Nephron progenitor cell (in vitro differentiated cells): ENCODE measurements around the gene TMEM87B.

ENCODE experiments used
- DNase-seq: peaks from one replicate; pipeline ENCODE4 v3.0.0; 2021
- H3K27ac Mint-ChIP-seq: 2 replicates; pipeline ENCODE4 v1.8.0; 2021; ENCODE audit warnings: mild to moderate bottlenecking, moderate library complexity, mixed read lengths
- H3K27me3 Mint-ChIP-seq: 2 replicates; pipeline ENCODE4 v1.8.0; 2021; ENCODE audit warnings: mild to moderate bottlenecking, low read depth, mixed read lengths; ENCODE audit not compliant: poor library complexity
- H3K36me3 Mint-ChIP-seq: 2 replicates; pipeline ENCODE4 v1.8.0; 2021; ENCODE audit warnings: low read depth, mixed read lengths
- H3K4me1 Mint-ChIP-seq: 2 replicates; pipeline ENCODE4 v1.8.0; 2021; ENCODE audit warnings: mixed read lengths
- H3K4me3 Mint-ChIP-seq: 2 replicates; pipeline ENCODE4 v1.8.0; 2021; ENCODE audit warnings: mild to moderate bottlenecking, moderate library complexity, mixed read lengths
- H3K9me3 Mint-ChIP-seq: 2 replicates; pipeline ENCODE4 v1.8.0; 2021; ENCODE audit warnings: mild to moderate bottlenecking, moderate library complexity, mixed read lengths
- TF ChIP-seq, protein P1 (sequence below): fragments of 200-600 bp; sonication (generic); IDR thresholded peaks from 2 replicates; pipeline ENCODE4 v1.5.0; 2021; ENCODE audit warnings: antibody characterized with exemption

The TMEM87B gene

DNA sequence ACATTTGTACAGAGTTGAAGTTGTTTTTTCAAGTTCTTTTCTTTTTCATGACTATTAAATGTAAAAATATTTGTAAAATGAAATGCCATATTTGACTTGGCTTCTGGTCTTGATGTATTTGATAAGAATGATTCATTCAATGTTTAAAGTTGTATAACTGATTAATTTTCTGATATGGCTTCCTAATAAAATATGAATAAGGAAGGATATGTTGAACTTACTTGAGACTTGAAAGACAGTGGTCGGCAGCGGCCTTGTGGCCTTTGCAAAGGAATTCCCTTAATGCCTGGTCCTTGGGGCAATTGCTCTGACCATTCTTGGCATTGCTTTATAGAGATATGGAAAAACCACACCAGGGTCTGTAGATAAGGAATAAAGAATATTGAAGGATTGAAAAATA is 25.9 kb upstream of the TMEM87B start:
- H3K36me3 Mint-ChIP-seq: peaks cover 15% of the 10 kb centered on the region
- no peak overlapping the region for H3K27ac Mint-ChIP-seq
- TF ChIP-seq, protein P1, sequence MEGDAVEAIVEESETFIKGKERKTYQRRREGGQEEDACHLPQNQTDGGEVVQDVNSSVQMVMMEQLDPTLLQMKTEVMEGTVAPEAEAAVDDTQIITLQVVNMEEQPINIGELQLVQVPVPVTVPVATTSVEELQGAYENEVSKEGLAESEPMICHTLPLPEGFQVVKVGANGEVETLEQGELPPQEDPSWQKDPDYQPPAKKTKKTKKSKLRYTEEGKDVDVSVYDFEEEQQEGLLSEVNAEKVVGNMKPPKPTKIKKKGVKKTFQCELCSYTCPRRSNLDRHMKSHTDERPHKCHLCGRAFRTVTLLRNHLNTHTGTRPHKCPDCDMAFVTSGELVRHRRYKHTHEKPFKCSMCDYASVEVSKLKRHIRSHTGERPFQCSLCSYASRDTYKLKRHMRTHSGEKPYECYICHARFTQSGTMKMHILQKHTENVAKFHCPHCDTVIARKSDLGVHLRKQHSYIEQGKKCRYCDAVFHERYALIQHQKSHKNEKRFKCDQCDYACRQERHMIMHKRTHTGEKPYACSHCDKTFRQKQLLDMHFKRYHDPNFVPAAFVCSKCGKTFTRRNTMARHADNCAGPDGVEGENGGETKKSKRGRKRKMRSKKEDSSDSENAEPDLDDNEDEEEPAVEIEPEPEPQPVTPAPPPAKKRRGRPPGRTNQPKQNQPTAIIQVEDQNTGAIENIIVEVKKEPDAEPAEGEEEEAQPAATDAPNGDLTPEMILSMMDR: no peak
- peaks cover 3% of the 10 kb centered on the region for H3K27me3 Mint-ChIP-seq
- peaks cover 12% of the 10 kb centered on the region for H3K9me3 Mint-ChIP-seq
- H3K4me1 Mint-ChIP-seq: peaks cover 9% of the 10 kb centered on the region
- no peak overlapping the region for H3K4me3 Mint-ChIP-seq
- DNase-seq: no peak

DNA sequence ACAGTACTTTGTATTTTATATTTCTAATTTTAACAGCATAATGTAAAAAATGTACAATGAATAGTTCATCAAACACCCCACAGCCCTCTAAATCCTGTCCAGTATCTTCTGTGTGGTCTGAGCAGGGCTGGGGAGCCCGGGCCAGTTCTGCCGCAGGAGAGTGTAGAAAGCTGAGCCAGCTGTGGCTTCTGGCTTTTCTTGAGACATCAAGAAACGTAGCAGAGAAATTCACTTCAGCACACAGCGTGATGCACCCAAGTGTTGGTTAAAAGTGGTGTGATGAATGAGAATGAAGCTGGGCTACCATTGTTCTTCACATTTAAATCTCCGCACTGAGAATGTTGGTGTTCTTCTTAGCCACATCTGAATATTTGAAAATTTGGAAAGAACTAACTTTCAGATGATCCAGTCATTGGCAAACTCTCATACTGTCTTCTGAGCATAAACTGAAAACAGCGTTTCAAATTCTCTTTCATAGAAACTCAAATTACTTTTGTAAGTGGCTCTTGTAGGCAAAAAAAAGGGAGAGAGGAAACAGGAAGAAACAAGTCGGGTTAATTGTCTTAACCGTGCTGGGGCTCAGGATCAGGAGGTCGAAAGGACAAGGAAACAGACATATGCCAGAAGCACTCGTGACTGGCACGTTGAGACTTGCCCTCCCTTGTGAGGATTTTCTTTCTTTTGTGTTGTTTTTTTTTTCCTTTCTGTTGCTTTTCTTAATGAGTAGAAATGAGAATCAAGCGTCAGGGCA is 23.4 kb upstream of the TMEM87B start:
- DNase-seq: no peak
- peak overlapping the region; percentile 72 for H3K27ac Mint-ChIP-seq
- H3K9me3 Mint-ChIP-seq: peaks cover 36% of the 10 kb centered on the region
- peaks cover 3% of the 10 kb centered on the region for H3K27me3 Mint-ChIP-seq
- H3K4me3 Mint-ChIP-seq: no peak overlapping the region
- peaks cover 15% of the 10 kb centered on the region for H3K36me3 Mint-ChIP-seq
- TF ChIP-seq, protein P1: no peak
- peaks cover 9% of the 10 kb centered on the region for H3K4me1 Mint-ChIP-seq

DNA sequence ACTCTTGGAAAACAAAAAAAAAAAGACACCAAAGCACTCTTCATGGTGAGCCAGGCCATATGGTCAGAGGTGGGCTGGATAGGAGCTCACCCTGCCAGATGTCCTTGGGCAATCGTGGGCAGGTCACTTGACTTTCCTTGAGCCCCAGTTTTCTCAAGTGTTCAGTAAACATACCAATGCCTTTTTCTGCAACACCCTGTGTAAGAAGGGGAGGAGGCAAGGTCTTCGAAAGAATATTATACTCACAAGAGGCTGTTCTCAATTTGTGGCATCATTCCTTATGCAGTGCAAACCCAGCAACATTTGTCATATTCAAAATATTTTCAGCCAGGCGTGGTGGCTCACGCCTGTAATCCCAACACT is 22.9 kb upstream of the TMEM87B start:
- TF ChIP-seq, protein P1: no peak
- peaks cover 15% of the 10 kb centered on the region for H3K36me3 Mint-ChIP-seq
- peaks cover 39% of the 10 kb centered on the region for H3K9me3 Mint-ChIP-seq
- peaks cover 3% of the 10 kb centered on the region for H3K27me3 Mint-ChIP-seq
- H3K4me1 Mint-ChIP-seq: peaks cover 9% of the 10 kb centered on the region
- DNase-seq: no peak
- no peak overlapping the region for H3K27ac Mint-ChIP-seq
- no peak overlapping the region for H3K4me3 Mint-ChIP-seq

DNA sequence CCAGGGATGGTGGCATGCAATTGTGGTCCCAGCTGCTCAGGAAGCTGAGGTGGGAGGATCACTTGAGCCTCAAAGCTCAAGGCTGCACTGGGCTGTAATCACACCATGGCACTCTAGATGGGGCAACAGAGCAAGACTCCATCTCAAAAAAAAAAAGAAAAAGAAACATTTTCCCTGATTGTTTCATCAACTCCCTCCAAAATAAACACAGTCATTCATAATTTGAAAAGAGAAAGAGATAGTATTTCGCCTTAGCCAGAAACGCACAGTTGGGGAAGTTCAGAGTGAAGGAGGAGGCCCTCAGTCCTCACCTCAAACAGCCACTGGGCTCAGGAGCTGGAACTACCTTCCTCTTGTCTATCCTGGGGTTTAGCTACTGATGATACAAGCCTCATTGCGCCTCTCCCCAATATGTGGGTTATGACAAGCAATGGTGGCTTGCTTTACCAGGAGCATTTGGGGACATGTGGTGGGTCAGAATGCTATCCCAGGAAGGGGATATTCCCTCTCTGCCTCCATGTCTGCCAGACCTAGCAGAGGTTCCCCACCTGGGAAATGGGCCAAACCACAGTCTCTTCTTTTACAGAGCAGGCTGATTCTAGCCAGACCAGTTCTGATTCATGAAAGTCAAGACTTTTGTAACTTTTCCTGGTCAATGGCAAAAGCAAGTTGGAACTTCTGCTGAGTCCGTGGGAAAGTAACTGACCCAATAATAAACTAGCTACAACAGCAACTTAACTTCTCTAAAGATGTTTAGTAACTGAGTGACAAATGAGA is 22.2 kb upstream of the TMEM87B start:
- H3K4me3 Mint-ChIP-seq: no peak overlapping the region
- peaks cover 46% of the 10 kb centered on the region for H3K9me3 Mint-ChIP-seq
- peaks cover 3% of the 10 kb centered on the region for H3K27me3 Mint-ChIP-seq
- TF ChIP-seq, protein P1: no peak
- H3K27ac Mint-ChIP-seq: no peak overlapping the region
- DNase-seq: no peak
- H3K36me3 Mint-ChIP-seq: peaks cover 19% of the 10 kb centered on the region
- peaks cover 9% of the 10 kb centered on the region for H3K4me1 Mint-ChIP-seq

DNA sequence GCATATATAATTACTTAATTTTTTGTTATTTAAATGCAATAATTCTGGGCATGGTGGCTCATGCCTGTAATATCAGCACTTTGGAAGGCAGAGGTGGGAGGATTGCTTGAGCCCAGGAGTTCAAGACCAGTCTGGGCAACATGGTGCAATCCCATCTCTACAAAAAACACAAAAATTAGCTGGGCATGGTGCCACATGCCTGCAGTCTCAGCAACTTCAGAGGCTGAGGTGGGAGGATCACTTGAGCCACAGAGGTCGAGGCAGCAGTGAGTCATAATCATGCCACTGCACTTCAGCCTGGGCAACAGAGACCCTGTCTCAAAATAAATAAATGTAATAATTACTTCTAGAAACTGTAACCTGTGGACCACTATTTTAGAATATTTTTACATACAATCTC is 21.5 kb upstream of the TMEM87B start:
- Mint-ChIP-seq H3K4me1 (peaks cover 9% of the 10 kb centered on the region), H3K36me3 (peaks cover 23% of the 10 kb centered on the region), H3K27me3 (peaks cover 3% of the 10 kb centered on the region), H3K9me3 (peaks cover 51% of the 10 kb centered on the region), H3K4me3 (no peak overlapping the region), H3K27ac (no peak overlapping the region)
- TF ChIP-seq, protein P1: no peak
- DNase-seq: no peak
